HG03066 (cell line): ENCODE results near the gene EFNA1.

Experiments used
- ATAC-seq: cut with Tn5 transposase; IDR thresholded peaks from one replicate; pipeline ENCODE4 v1.9.1; 2021; ENCODE audit warnings: low read depth; ENCODE audit not compliant: unreplicated experiment

EFNA1 gene

GRCh38 chr1:155173478-155174323 is 46.0 kb downstream of the EFNA1 start, which contains the start of gene TRIM46:
Gene TRIM46, plus strand, starts transcription at chr1:155173849. Its CDS starts 118 bp downstream, at chr1:155173967.
- ATAC-seq = no peak

GRCh38 chr1:155174324-155175280 is 46.9 kb downstream of the EFNA1 start:
- ATAC-seq = no peak

DNA sequence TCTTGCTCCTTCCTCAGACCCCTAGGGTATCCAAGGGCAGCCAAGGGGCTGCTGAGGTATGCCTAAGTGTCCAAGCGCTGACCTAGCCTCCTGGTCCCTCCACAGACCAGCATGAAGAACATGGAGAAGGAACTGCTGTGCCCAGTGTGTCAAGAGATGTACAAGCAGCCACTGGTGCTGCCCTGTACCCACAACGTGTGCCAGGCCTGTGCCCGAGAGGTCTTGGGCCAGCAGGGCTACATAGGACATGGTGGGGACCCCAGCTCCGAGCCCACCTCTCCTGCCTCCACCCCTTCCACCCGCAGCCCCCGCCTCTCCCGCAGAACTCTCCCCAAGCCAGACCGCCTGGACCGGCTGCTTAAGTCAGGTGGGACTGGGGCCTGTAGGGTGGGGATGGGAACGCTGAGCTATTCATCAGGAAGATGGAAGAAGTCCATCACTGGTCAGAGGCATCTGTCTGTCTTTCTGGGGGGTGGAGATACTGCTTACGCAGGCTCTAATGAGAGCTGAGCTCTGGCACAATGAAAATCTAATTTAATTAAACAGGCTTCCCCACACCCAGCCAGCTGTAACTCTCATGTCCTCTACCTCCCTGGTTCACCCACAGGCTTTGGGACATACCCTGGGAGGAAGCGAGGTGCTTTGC is 47.7 kb downstream of the EFNA1 start:
- ATAC-seq = no peak

DNA sequence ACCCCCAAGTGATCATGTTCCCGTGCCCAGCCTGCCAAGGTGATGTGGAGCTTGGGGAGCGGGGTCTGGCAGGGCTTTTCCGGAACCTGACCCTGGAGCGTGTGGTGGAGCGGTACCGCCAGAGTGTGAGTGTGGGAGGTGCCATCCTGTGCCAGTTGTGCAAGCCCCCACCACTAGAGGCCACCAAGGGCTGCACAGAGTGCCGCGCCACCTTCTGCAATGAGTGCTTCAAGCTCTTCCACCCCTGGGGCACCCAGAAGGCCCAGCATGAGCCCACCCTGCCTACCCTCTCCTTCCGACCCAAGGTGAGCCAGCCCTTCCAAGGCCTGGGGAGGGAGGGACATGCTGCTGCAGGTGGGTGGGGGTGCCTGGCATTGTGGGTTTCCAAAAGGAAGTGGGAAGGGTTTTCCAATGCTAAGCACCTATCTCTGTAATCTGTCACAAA is 48.3 kb downstream of the EFNA1 start:
- ATAC-seq = no peak

- no peak for ATAC-seq
Measured at GRCh38 chr1:155176544-155177071, 48.9 kb downstream of the EFNA1 start.

GRCh38 chr1:155177192-155177917 is 49.7 kb downstream of the EFNA1 start:
- ATAC-seq = no peak

- ATAC-seq = no peak
Measured at GRCh38 chr1:155177918-155178281, 50.2 kb downstream of the EFNA1 start.

DNA sequence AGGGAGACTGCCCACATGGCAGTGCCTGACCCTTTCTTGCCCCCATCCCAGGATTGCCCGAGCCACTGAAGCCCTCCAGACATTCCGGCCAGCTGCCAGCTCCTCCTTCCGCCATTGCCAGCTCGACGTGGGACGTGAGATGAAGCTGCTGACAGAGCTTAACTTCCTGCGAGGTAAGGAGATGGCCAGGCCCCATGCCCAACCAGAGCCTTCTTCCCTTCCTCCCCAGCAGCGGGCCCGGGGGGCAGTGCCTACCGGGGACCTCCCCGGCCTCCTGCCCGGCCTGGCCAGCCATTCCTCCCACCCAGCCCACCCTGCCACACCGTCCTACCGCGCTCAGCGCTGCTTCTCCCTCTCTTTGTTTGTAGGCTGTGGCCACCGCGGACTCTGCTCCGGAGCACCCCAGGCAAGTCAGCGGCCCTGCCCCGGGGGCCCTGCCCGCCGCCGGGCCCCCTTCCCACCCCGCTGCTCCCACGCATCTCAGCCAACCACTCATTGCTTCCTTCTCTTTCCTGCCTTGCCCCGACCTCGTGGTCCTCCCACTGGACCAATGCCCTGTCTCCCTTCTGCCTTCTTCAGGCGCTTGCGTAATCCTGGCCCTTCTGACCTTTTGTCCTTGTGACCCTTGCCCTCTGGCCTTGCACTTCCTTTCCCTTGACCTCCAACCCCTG is 50.9 kb downstream of the EFNA1 start:
- no peak for ATAC-seq

- no peak for ATAC-seq
Measured at GRCh38 chr1:155179112-155180031, 51.7 kb downstream of the EFNA1 start.

GRCh38 chr1:155181371-155182051 is 53.8 kb downstream of the EFNA1 start:
- ATAC-seq = no peak

DNA sequence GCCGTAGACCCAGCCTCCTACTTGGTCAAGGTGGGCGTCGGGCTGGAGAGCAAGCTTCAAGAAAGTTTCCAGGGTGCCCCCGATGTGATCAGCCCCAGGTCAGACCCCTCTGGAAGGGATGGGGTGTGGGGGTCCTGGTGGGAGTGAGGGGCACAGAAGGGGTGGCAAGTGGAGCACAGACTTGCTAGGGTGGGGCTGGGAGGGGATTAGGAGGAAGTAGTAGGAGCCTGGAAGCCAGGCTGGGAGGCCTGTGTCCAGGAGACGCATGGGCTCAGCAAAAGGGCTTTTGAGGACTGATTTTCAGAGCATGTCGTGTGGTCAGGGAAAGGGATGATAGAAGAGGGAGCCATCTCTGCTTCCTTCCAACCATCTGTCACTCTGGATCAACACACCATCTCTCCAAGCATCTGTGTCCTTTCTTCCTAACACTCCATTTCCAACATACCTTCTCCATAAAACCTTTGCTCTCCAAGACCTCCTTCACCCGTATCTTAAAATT is 54.4 kb downstream of the EFNA1 start:
- ATAC-seq = no peak

DNA sequence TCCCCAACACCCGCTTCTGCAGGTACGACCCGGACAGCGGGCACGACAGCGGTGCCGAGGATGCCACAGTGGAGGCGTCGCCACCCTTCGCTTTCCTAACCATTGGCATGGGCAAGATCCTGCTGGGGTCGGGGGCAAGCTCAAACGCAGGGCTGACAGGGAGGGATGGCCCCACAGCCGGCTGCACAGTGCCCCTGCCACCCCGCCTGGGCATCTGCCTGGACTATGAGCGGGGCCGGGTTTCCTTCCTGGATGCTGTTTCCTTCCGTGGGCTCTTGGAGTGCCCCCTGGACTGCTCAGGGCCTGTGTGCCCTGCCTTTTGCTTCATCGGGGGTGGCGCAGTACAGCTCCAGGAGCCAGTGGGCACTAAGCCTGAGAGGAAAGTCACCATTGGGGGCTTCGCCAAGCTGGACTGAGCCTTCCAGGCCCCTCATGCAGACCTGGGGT is 56.1 kb downstream of the EFNA1 start:
- no peak for ATAC-seq

DNA sequence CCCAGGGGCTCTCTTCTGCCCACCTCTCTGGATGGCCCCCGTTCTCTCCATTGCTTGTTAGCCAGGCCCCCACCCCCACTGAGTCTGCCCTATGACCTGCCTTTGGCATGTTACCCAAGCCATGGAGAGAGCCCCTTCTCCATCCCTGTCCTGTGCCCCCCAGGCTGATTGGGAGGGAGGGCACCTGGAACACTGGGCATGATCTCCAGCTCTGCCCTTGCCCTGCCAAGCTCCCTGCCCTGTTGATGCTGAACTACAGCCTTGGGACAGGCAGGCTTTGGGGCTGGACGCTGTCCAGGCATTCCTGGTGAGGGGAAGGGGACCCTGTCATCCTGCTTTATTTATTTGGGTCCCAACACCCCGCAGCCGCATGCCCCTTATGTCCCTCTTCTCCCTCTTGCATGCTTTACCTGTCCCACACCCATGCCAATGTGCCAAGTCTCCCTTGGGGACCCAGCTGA is 56.7 kb downstream of the EFNA1 start:
- ATAC-seq = no peak
